HCT116 (cell line): Measurements from ENCODE around the gene ARHGEF17. TPM values are rescaled to one million over a fixed set of nuclear protein-coding genes. Genes with fewer than 3 reads are reported as not detected.

ENCODE experiments used
- ATAC-seq: fragments of 200-7000 bp; cut with Tn5 transposase; 2 replicates; pipeline ENCODE4 v1.9.1; 2020; ENCODE audit warnings: mild to moderate bottlenecking, moderate library complexity
- BruUV-seq: library from RNA; stranded (reverse); fragments of 400-500 nt; replicated peaks from 2 replicates; lab custom pipeline; 2021; lab: Mats Ljungman, UMichigan
- CTCF ChIA-PET: fragments of 300-600 bp; sonication (Branson Sonifier 250); formaldehyde crosslinking; loops from one replicate; lab custom pipeline; 2021; ENCODE audit warnings: antibody characterized with exemption; lab: Charles Lee
- POLR2A ChIA-PET: fragments of 300-600, 350-600 bp; sonication (Branson Sonifier 250); formaldehyde crosslinking; loops from one replicate; lab custom pipeline; 2021; ENCODE audit warnings: antibody characterized with exemption; lab: Charles Lee
- RAD21 ChIA-PET, 2 experiments: fragments of 300-600 bp; sonication (Branson Sonifier 250); formaldehyde crosslinking; loops; one replicate each; lab custom pipeline; 2023; ENCODE audit warnings: low total read pairs in 2 of 2; ENCODE audit not compliant: uncharacterized antibody in 2 of 2, unreplicated experiment in 2 of 2, low non-redundant PET in 1 of 2; lab: Charles Lee
- DNase-seq: peaks from one replicate; pipeline ENCODE4 v3.0.0-alpha.2; 2010; ENCODE audit warnings: low read depth, low spot score
- H2AFZ ChIP-seq: fragments of 200-600 bp; shearing (Covaris generic), sonication (generic); 2 replicates; pipeline ENCODE4 v1.6.1; 2017; ENCODE audit warnings: low read depth, mixed run types, mixed read lengths, antibody characterized with exemption, low read length; ENCODE audit not compliant: poor library complexity, severe bottlenecking
- H3K27ac ChIP-seq: 2 replicates; pipeline ENCODE4 v1.5.1; 2012; ENCODE audit warnings: low read depth, low read length
- H3K27me3 ChIP-seq: fragments of 200-600 bp; sonication (generic); 2 replicates; pipeline ENCODE4 v1.6.1; 2016; ENCODE audit warnings: mixed run types, low read length, mixed read lengths; ENCODE audit not compliant: insufficient read depth
- H3K36me3 ChIP-seq, 2 experiments: fragments of 200-500 bp in 1 of 2; fragments of 200-600 bp in 1 of 2; sonication (Bioruptor generic) in 1 of 2; sonication (generic) in 1 of 2; 2 replicates each; pipeline versions ENCODE4 v1.5.1 to v1.6.1; 2014 to 2016; ENCODE audit warnings: low read length in 2 of 2, inconsistent platforms in 1 of 2, mixed read lengths in 1 of 2, mixed run types in 1 of 2; ENCODE audit not compliant: insufficient read depth in 2 of 2, control insufficient read depth in 1 of 2
- H3K4me1 ChIP-seq, 2 experiments: fragments of 200-600 bp in 1 of 2; sonication (generic) in 1 of 2; 2 replicates each; pipeline versions ENCODE4 v1.5.1 to v1.6.1; 2012 to 2017; ENCODE audit warnings: low read length in 2 of 2, inconsistent platforms in 1 of 2, mild to moderate bottlenecking in 1 of 2, mixed read lengths in 1 of 2, mixed run types in 1 of 2, moderate library complexity in 1 of 2; ENCODE audit not compliant: insufficient read depth in 2 of 2, control insufficient read depth in 1 of 2
- H3K4me2 ChIP-seq: fragments of 200-600 bp; sonication (generic); 2 replicates; pipeline ENCODE4 v1.6.1; 2017; ENCODE audit warnings: mixed run types, low read length, mixed read lengths
- H3K4me3 ChIP-seq, 2 experiments: fragments of 200-600 bp in 1 of 2; sonication (generic) in 1 of 2; replicated peaks in 1 of 2; 2 replicates each; pipeline ENCODE4 v1.5.1; 2011 to 2016; ENCODE audit warnings: low read length in 2 of 2, control low read depth in 1 of 2, low read depth in 1 of 2, mild to moderate bottlenecking in 1 of 2, mixed read lengths in 1 of 2, mixed run types in 1 of 2
- H3K79me2 ChIP-seq: fragments of 200-600 bp; sonication (generic); 2 replicates; pipeline ENCODE4 v1.6.1; 2017; ENCODE audit warnings: mild to moderate bottlenecking, mixed run types, low read length, moderate library complexity, mixed read lengths; ENCODE audit not compliant: insufficient read depth
- H3K9ac ChIP-seq: fragments of 200-600 bp; sonication (generic); 2 replicates; pipeline ENCODE4 v1.6.1; 2016; ENCODE audit warnings: low read length, mixed read lengths
- H3K9me2 ChIP-seq: fragments of 200-600 bp; sonication (generic), shearing (Covaris generic); 2 replicates; pipeline ENCODE4 v1.6.1; 2017; ENCODE audit warnings: mixed run types, mild to moderate bottlenecking, moderate library complexity; ENCODE audit not compliant: insufficient read depth
- H3K9me3 ChIP-seq, 2 experiments: fragments of 200-500 bp in 1 of 2; fragments of 200-600 bp in 1 of 2; sonication (Bioruptor generic) in 1 of 2; sonication (generic) in 1 of 2; 2 replicates each; pipeline ENCODE4 v1.6.1; 2014 to 2017; ENCODE audit warnings: low read length in 2 of 2, mixed read lengths in 2 of 2, inconsistent platforms in 1 of 2, low read depth in 1 of 2, mild to moderate bottlenecking in 1 of 2, mixed run types in 1 of 2, moderate library complexity in 1 of 2; ENCODE audit not compliant: control insufficient read depth in 1 of 2, insufficient read depth in 1 of 2
- H4K20me1 ChIP-seq: fragments of 200-600 bp; sonication (generic), shearing (Covaris generic); 2 replicates; pipeline ENCODE4 v1.6.1; 2017; ENCODE audit warnings: mixed run types, mild to moderate bottlenecking, moderate library complexity; ENCODE audit not compliant: insufficient read depth
- ATF3 ChIP-seq: IDR thresholded peaks from 2 replicates; pipeline ENCODE4 v1.6.1; 2012
- CBX3 ChIP-seq: IDR thresholded peaks from 2 replicates; pipeline ENCODE4 v1.6.1; 2012; ENCODE audit warnings: low read depth
- CTCF ChIP-seq, 3 experiments: fragments of 200-600 bp in 1 of 3; sonication (generic) in 1 of 3; IDR thresholded peaks in 2 of 3; conservative IDR thresholded peaks in 1 of 3; 2 replicates each; pipeline ENCODE4 v1.5.1; 2012 to 2017; ENCODE audit warnings: low read depth in 2 of 3, low read length in 2 of 3, antibody characterized with exemption in 1 of 3, borderline replicate concordance in 1 of 3, control low read depth in 1 of 3, mild to moderate bottlenecking in 1 of 3, mixed read lengths in 1 of 3, mixed run types in 1 of 3, moderate library complexity in 1 of 3; ENCODE audit not compliant: insufficient read depth in 1 of 3
- EGR1 ChIP-seq: IDR thresholded peaks from 2 replicates; pipeline ENCODE4 v1.6.1; 2012; ENCODE audit warnings: low read depth
- EZH2phosphoT487 ChIP-seq: fragments of 200-600 bp; IDR thresholded peaks from 2 replicates; pipeline ENCODE4 v1.6.1; 2018; ENCODE audit warnings: antibody characterized with exemption, borderline replicate concordance
- FOSL1 ChIP-seq: IDR thresholded peaks from 2 replicates; pipeline ENCODE4 v1.6.1; 2012; ENCODE audit warnings: low read depth
- RAD21 ChIP-seq: IDR thresholded peaks from 2 replicates; pipeline ENCODE4 v1.6.1; 2012; ENCODE audit warnings: low read depth, mild to moderate bottlenecking
- TCF7L2 ChIP-seq: IDR thresholded peaks from 2 replicates; pipeline ENCODE4 v1.7.0; 2011; ENCODE audit warnings: borderline replicate concordance, inconsistent platforms; ENCODE audit not compliant: insufficient read depth, insufficient read length; ENCODE audit errors: extremely low read depth
- intact Hi-C: fragments of 100-400 bp; cut with micrococcal nuclease; formaldehyde crosslinking; loops from 2 replicates; pipeline ENCODE4 v1.10.0; 2022
- total RNA-seq: library from RNA; stranded (reverse); gene quantifications from one replicate; pipeline ENCODE4 v1.2.1, GENCODE V29; 2021; ENCODE audit not compliant: unreplicated experiment

ARHGEF17 gene
- total RNA-seq, 1 experiment from 2014 or later, result 18.2 TPM

GRCh38 chr11:73288873-73289707, 19.0 kb upstream of the ARHGEF17 start:
- peak overlapping the region; percentile 34; the same call in 1 of the 2 replicates for H3K9ac ChIP-seq
- POLR2A ChIA-PET, result interaction anchor here (1.8 kb wide), 1 partner anchor 103 kb away, joined by 6 read pairs; no protein-coding TSS in a partner anchor
- H3K27ac ChIP-seq, result no peak overlapping the region; the same call in 1 of the 2 replicates
- ATAC-seq (peak; percentile 92), DNase-seq (peak; percentile 53)
- H3K27me3 ChIP-seq, result no peaks in the 10 kb centered on the region; the same call in 1 of the 2 replicates
- peak overlapping the region; percentile 92 for H2AFZ ChIP-seq
- RAD21 ChIA-PET, result interaction anchor here in 1 of 2 experiments (1.0 kb wide), 1 partner anchor 46 kb away, joined by 3 read pairs; no protein-coding TSS in a partner anchor
- peaks cover 4 to 11% of the 10 kb centered on the region in 2 experiments; a peak in 2 of 4 replicates for H3K4me1 ChIP-seq
- TF ChIP-seq CBX3 (no peak), EGR1 (no peak), TCF7L2 (no peak), RAD21 (peak; percentile 98), EZH2phosphoT487 (no peak), ATF3 (no peak), CTCF (IDR thresholded peaks at IDR 0.05 in 2 of 3, conservative IDR thresholded peaks at IDR 0.05 in 1 of 3; ENCODE audit: borderline replicate concordance in 1 of 3, insufficient read depth in 1 of 3, low read depth in 2 of 3, low read length in 2 of 3) (peak; percentile 88 to 97 (median 95)), FOSL1 (no peak)
- CTCF ChIA-PET, result interaction anchor here (0.9 to 3.1 kb wide), 15 partner anchors 9 to 564 kb away, joined by 3 to 23 read pairs (median 5); partner anchors contain the start of gene ARHGEF17
- H3K79me2 ChIP-seq, result no peaks in the 10 kb centered on the region
- H3K9me3 ChIP-seq, result no peaks in the 10 kb centered on the region
- H3K36me3 ChIP-seq, result no peaks in the 10 kb centered on the region
- H4K20me1 ChIP-seq, result no peaks in the 10 kb centered on the region
- no peaks in the 10 kb centered on the region for H3K9me2 ChIP-seq
- peak overlapping the region; percentile 57 for H3K4me2 ChIP-seq
- BruUV-seq, result no TSS peak
- H3K4me3 ChIP-seq, result peak overlapping the region in 1 of 2 experiments; percentile 2; a peak in 1 of 4 replicates
- intact Hi-C loops, result loop anchor here (1.0 kb wide), 3 partner anchors 47 to 458 kb away; no protein-coding TSS in a partner anchor
